Neural cell (in vitro differentiated cells): ENCODE results near the gene PIK3R4. TPM values are rescaled to one million over a fixed set of nuclear protein-coding genes. Genes with fewer than 3 reads are reported as not detected.

Source experiments
- H2AFZ ChIP-seq: fragments of 200-600, 300-800 bp; sonication (generic), shearing (Covaris generic); 2 replicates; pipeline ENCODE4 v1.6.0; 2014; ENCODE audit warnings: low read depth, mild to moderate bottlenecking, antibody characterized with exemption, low read length, moderate library complexity
- H3F3A ChIP-seq: fragments of 200-600 bp; shearing (Covaris generic); 2 replicates; pipeline ENCODE4 v1.6.1; 2016; ENCODE audit warnings: mild to moderate bottlenecking, moderate library complexity, mixed read lengths, antibody characterized with exemption, low read length; ENCODE audit not compliant: insufficient read depth, poor library complexity, severe bottlenecking
- H3K27ac ChIP-seq: fragments of 200-600, 300-800 bp; sonication (generic), shearing (Covaris generic); 2 replicates; pipeline ENCODE4 v1.5.1; 2014; ENCODE audit warnings: mild to moderate bottlenecking, low read length, moderate library complexity
- H3K27me3 ChIP-seq: fragments of 300-800, 200-600 bp; sonication (generic), shearing (Covaris generic); 2 replicates; pipeline ENCODE4 v1.6.0; 2014; ENCODE audit warnings: mild to moderate bottlenecking, low read depth, low read length, moderate library complexity; ENCODE audit not compliant: insufficient read depth
- H3K36me3 ChIP-seq: fragments of 300-800, 200-600 bp; sonication (generic), shearing (Covaris generic); 2 replicates; pipeline ENCODE4 v1.5.1; 2014; ENCODE audit warnings: mild to moderate bottlenecking, antibody characterized with exemption, low read length, moderate library complexity; ENCODE audit not compliant: insufficient read depth
- H3K4me2 ChIP-seq: fragments of 300-800, 200-600 bp; sonication (generic), shearing (Covaris generic); 2 replicates; pipeline ENCODE4 v1.6.0; 2014; ENCODE audit warnings: mild to moderate bottlenecking, low read length
- H3K4me3 ChIP-seq: fragments of 300-800, 200-600 bp; sonication (generic), shearing (Covaris generic); 2 replicates; pipeline ENCODE4 v1.5.1; 2014; ENCODE audit warnings: mild to moderate bottlenecking, low read length, moderate library complexity
- H3K79me2 ChIP-seq: fragments of 200-600 bp; shearing (Covaris generic); replicated peaks from 2 replicates; pipeline ENCODE4 v1.6.0; 2014; ENCODE audit warnings: mild to moderate bottlenecking, low read length, moderate library complexity; ENCODE audit not compliant: insufficient read depth
- H3K9ac ChIP-seq: fragments of 300-800, 200-600 bp; sonication (generic), shearing (Covaris generic); 2 replicates; pipeline ENCODE4 v1.6.1; 2016; ENCODE audit warnings: mild to moderate bottlenecking, low read length, mixed read lengths
- H3K9me2 ChIP-seq: fragments of 200-600 bp; shearing (Covaris generic); 2 replicates; pipeline ENCODE4 v1.6.1; 2016; ENCODE audit warnings: mild to moderate bottlenecking, low read length, mixed read lengths; ENCODE audit not compliant: insufficient read depth
- H3K9me3 ChIP-seq: fragments of 200-600, 300-800 bp; sonication (generic), shearing (Covaris generic); 2 replicates; pipeline ENCODE4 v1.6.1; 2016; ENCODE audit warnings: mild to moderate bottlenecking, mixed run types, low read length, moderate library complexity, mixed read lengths
- H4K20me1 ChIP-seq: fragments of 200-600 bp; shearing (Covaris generic); 2 replicates; pipeline ENCODE4 v1.6.1; 2016; ENCODE audit warnings: mild to moderate bottlenecking, mixed run types; ENCODE audit not compliant: insufficient read depth
- CTCF ChIP-seq: fragments of 450-650 bp; IDR thresholded peaks from 2 replicates; pipeline ENCODE4 v1.5.1; 2014; ENCODE audit warnings: antibody characterized with exemption, mild to moderate bottlenecking, moderate library complexity; ENCODE audit not compliant: poor library complexity, severe bottlenecking
- EP300 ChIP-seq: fragments of 450-650 bp; conservative IDR thresholded peaks from 2 replicates; pipeline ENCODE4 v1.6.1; 2014; ENCODE audit warnings: antibody characterized with exemption, mild to moderate bottlenecking, moderate library complexity; ENCODE audit not compliant: poor library complexity, severe bottlenecking
- EZH2 ChIP-seq: fragments of 200-600, 300-800 bp; shearing (Covaris generic), sonication (generic); IDR thresholded peaks from 2 replicates; pipeline ENCODE4 v1.6.1; 2014; ENCODE audit warnings: antibody characterized with exemption, low read length, borderline replicate concordance, mild to moderate bottlenecking; ENCODE audit not compliant: insufficient read depth, poor library complexity, severe bottlenecking
- MXI1 ChIP-seq: fragments of 450-650 bp; conservative IDR thresholded peaks from 2 replicates; pipeline ENCODE4 v1.6.1; 2014; ENCODE audit warnings: antibody characterized with exemption, mild to moderate bottlenecking; ENCODE audit not compliant: poor library complexity, severe bottlenecking
- POLR2AphosphoS5 ChIP-seq: IDR thresholded peaks from 2 replicates; pipeline ENCODE4 v1.6.1; 2012
- RAD21 ChIP-seq: fragments of 450-650 bp; conservative IDR thresholded peaks from 2 replicates; pipeline ENCODE4 v1.6.1; 2014; ENCODE audit warnings: antibody characterized with exemption, mild to moderate bottlenecking, moderate library complexity
- SMC3 ChIP-seq: fragments of 450-650 bp; conservative IDR thresholded peaks from 2 replicates; pipeline ENCODE4 v1.6.1; 2014; ENCODE audit warnings: antibody characterized with exemption, mild to moderate bottlenecking, moderate library complexity; ENCODE audit not compliant: poor library complexity
- TAF1 ChIP-seq: IDR thresholded peaks from 2 replicates; pipeline ENCODE4 v1.6.1; 2012; ENCODE audit warnings: low read depth
- polyA plus RNA-seq: library from polyadenylated mRNA; depleted of rRNA; stranded (reverse); fragments of >200 nt; gene quantifications from 2 replicates; pipeline ENCODE4 v1.2.3, GENCODE V29; 2014
- TF ChIP-seq, protein P1 (sequence below): IDR thresholded peaks from 2 replicates; pipeline ENCODE4 v1.6.1; 2012; ENCODE audit warnings: borderline replicate concordance

Gene PIK3R4
- polyA plus RNA-seq, 1 donor from 2014 or later: 18.3 TPM

DNA sequence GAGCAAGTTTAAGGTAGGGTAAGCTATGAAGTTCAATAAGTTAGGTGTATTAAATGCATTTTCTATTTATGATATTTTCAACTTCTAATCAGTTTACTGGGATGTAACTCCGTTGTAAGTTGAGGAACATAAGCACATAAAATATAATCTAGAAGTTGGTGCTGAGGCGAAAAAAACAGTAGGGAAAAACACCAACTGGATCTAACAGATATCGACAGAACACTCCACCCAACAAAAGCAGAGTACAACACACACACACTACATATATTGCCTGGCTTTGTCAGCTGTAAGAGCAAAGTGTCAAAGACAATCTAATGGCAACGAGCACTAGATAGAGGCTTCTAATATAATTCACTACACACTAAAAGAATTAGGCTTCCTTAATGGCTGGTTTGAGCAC, 8.4 kb downstream of the PIK3R4 start:
- Histone ChIP-seq H3K4me3 (no peak overlapping the region), H3K4me2 (no peak overlapping the region), H3K27ac (no peak overlapping the region), H3K9ac (no peak overlapping the region), H3F3A (no peaks in the 10 kb centered on the region), H3K79me2 (peaks cover 32% of the 10 kb centered on the region), H3K9me3 (no peaks in the 10 kb centered on the region), H3K9me2 (no peaks in the 10 kb centered on the region), H3K27me3 (no peaks in the 10 kb centered on the region), H4K20me1 (no peaks in the 10 kb centered on the region), H2AFZ (no peak overlapping the region), H3K36me3 (no peaks in the 10 kb centered on the region)
- TF ChIP-seq CTCF (no peak), MXI1 (no peak)
- TF ChIP-seq, protein P1, sequence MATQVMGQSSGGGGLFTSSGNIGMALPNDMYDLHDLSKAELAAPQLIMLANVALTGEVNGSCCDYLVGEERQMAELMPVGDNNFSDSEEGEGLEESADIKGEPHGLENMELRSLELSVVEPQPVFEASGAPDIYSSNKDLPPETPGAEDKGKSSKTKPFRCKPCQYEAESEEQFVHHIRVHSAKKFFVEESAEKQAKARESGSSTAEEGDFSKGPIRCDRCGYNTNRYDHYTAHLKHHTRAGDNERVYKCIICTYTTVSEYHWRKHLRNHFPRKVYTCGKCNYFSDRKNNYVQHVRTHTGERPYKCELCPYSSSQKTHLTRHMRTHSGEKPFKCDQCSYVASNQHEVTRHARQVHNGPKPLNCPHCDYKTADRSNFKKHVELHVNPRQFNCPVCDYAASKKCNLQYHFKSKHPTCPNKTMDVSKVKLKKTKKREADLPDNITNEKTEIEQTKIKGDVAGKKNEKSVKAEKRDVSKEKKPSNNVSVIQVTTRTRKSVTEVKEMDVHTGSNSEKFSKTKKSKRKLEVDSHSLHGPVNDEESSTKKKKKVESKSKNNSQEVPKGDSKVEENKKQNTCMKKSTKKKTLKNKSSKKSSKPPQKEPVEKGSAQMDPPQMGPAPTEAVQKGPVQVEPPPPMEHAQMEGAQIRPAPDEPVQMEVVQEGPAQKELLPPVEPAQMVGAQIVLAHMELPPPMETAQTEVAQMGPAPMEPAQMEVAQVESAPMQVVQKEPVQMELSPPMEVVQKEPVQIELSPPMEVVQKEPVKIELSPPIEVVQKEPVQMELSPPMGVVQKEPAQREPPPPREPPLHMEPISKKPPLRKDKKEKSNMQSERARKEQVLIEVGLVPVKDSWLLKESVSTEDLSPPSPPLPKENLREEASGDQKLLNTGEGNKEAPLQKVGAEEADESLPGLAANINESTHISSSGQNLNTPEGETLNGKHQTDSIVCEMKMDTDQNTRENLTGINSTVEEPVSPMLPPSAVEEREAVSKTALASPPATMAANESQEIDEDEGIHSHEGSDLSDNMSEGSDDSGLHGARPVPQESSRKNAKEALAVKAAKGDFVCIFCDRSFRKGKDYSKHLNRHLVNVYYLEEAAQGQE: no peak

DNA sequence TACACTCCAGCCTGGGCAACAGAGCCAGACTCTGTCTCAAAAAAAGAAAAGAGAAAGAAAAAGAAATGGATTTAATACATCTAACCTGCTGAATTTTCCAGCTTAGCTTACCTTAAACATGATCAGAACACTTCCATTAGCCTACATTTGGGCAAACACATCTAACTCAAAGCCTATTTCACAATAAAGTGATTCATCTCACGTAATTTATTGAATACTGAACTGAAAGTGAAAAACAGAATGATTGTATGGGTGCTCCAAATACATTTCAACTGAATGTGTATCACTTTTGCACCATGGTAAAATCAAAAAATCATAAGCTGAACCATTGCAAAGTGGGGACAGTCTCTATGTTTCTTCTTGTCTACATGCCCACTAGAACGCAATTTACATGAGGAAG, 9.0 kb downstream of the PIK3R4 start:
- no peak overlapping the region for H2AFZ ChIP-seq
- H3F3A ChIP-seq: no peaks in the 10 kb centered on the region
- peaks cover 32% of the 10 kb centered on the region for H3K79me2 ChIP-seq
- no peaks in the 10 kb centered on the region for H4K20me1 ChIP-seq
- no peak overlapping the region for H3K4me2 ChIP-seq
- no peaks in the 10 kb centered on the region for H3K9me2 ChIP-seq
- no peak overlapping the region for H3K27ac ChIP-seq
- no peak overlapping the region for H3K4me3 ChIP-seq
- TF ChIP-seq TAF1 (no peak), SMC3 (no peak), MXI1 (no peak), POLR2AphosphoS5 (no peak), CTCF (no peak), EZH2 (no peak), RAD21 (no peak), EP300 (no peak)
- TF ChIP-seq, protein P1: no peak
- no peaks in the 10 kb centered on the region for H3K27me3 ChIP-seq
- H3K9ac ChIP-seq: no peak overlapping the region
- H3K36me3 ChIP-seq: no peaks in the 10 kb centered on the region
- no peaks in the 10 kb centered on the region for H3K9me3 ChIP-seq
